Stimulated activated naive CD8-positive, alpha-beta T cell treated with anti-CD3 and anti-CD28 coated beads, Interleukin-15, amount 100 ng/mL, for 72 hours (primary cell): ENCODE measurements around the gene CAMTA1.
A peak's percentile ranks its signal among the peaks of the same experiment; 100 is the strongest.

ENCODE experiments used
- ATAC-seq: fragments of 150-1000 bp; cut with Tn5 transposase; 2 replicates; pipeline ENCODE4 v1.10.0; 2021; ENCODE audit warnings: mild to moderate bottlenecking, moderate library complexity
- DNase-seq, 2 donors: peaks; one replicate each; pipeline ENCODE4 v3.0.0; 2021 to 2022
- H3K27ac Mint-ChIP-seq, 2 donors: one replicate each; pipeline ENCODE4 v1.8.0; 2022; ENCODE audit warnings: mild to moderate bottlenecking in 2 of 2, mixed read lengths in 2 of 2, moderate library complexity in 2 of 2
- H3K27me3 Mint-ChIP-seq: one replicate; pipeline ENCODE4 v1.8.0; 2022; ENCODE audit warnings: mixed read lengths
- H3K4me1 Mint-ChIP-seq: one replicate; pipeline ENCODE4 v1.8.0; 2022; ENCODE audit warnings: mild to moderate bottlenecking, mixed read lengths
- H3K4me3 Mint-ChIP-seq, 2 donors: one replicate each; pipeline ENCODE4 v1.8.0; 2022; ENCODE audit warnings: mild to moderate bottlenecking in 2 of 2, mixed read lengths in 2 of 2, moderate library complexity in 1 of 2
- H3K9me3 Mint-ChIP-seq, 2 donors: one replicate each; pipeline ENCODE4 v1.8.0; 2022; ENCODE audit warnings: mixed read lengths in 2 of 2

Gene CAMTA1

DNA sequence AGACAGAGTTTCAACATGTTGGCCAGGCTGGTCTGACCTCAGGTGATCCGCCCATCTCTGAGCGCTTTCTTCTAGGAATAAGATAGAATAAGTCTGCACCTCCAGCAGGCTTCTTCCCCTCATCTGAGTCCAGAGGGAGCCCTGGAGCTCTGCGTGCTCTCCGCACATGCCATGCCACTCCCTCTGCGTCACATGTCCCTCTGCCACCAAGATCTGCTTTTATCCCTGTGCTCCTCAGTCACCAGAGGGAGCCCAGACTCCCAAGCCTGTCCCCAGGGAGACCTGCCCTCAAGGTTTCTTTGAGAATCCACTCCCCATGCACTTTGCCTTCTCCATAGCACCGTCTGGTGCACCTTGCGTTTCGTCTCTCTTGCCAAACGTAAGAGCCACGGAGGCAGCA, 213.0 kb downstream of the CAMTA1 start:
- Mint-ChIP-seq H3K9me3 (peaks cover 5 to 10% of the 10 kb centered on the region in 2 donors), H3K27me3 (peaks cover 24% of the 10 kb centered on the region), H3K27ac (peak overlapping the region in 1 of 2 donors; percentile 1), H3K4me1 (peaks cover 33% of the 10 kb centered on the region), H3K4me3 (no peak overlapping the region)
- DNase-seq (no peak), ATAC-seq (no peak)

DNA sequence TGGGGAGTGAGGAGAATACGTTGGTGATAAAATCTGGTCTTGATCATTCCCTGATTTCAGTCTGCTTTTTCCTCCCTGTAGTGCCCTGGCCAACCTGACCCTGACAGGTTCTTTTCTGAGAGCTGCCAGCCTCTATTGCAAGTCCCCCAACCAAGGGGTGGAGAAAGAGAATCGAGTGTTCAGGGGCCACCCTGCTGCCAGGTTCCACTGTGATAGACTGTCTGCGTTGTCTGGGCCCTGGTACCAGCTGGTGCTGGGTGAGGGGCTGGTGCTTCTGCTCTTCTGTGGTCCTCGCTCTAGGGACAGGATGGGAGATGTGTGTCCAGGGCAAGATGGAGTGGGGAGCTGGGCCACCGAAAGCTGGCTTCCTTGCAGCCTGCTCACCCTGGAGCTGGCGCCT, 214.6 kb downstream of the CAMTA1 start:
- no peak overlapping the region for H3K4me3 Mint-ChIP-seq
- peaks cover 33% of the 10 kb centered on the region for H3K4me1 Mint-ChIP-seq
- H3K27ac Mint-ChIP-seq, result no peak overlapping the region
- DNase-seq (no peak), ATAC-seq (no peak)
- H3K9me3 Mint-ChIP-seq, result no peaks in the 10 kb centered on the region
- H3K27me3 Mint-ChIP-seq, result peaks cover 24% of the 10 kb centered on the region

DNA sequence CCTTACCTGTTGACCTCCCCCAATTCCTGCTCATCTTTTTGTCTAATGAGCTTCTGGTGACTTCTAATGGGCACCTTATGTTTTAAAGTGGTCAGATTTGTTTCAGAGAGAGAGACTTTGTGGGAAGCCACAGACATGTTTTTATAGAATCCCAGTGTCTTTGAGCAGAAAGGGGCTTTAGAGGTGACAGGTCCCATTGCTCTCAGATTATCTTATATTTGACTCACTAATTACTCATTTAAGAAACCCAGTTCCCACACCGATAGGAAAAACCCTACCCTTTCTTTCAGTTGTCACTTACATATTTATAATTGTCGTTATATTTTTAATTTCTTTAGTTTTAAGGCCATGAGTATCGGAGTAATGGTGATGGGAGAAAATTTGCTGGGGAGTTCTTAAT, 215.5 kb downstream of the CAMTA1 start:
- peaks cover 29% of the 10 kb centered on the region for H3K4me1 Mint-ChIP-seq
- no peaks in the 10 kb centered on the region for H3K9me3 Mint-ChIP-seq
- peak overlapping the region; percentile 42 to 43 for H3K27ac Mint-ChIP-seq
- ATAC-seq (peak; percentile 85), DNase-seq (peak in 1 of 2 donors; percentile 47)
- H3K4me3 Mint-ChIP-seq, result peak overlapping the region in 1 of 2 donors; percentile 39
- H3K27me3 Mint-ChIP-seq, result peaks cover 24% of the 10 kb centered on the region

DNA sequence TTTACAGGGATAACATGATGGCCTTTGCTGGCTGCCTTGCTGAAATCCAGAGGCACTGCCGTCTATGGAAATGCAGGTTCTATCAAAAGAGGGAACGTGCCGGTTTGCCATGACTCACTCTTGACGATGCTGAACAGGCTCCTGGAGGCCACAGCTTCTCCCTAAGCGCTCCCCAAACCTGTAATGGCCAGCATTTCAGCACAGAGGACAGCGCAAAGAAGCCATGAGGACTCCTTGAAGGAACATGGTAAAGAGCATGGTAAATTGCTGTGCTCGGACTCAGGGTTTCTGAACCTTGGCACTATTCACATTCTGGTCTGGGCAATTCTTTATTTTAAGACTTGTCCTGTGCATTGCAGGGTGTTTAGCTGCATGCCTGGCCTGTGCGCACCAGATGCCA, 217.5 kb downstream of the CAMTA1 start:
- Mint-ChIP-seq H3K27me3 (peaks cover 24% of the 10 kb centered on the region), H3K4me3 (no peak overlapping the region), H3K27ac (no peak overlapping the region), H3K9me3 (no peaks in the 10 kb centered on the region), H3K4me1 (peaks cover 15% of the 10 kb centered on the region)
- no peak for DNase-seq
- no peak for ATAC-seq

DNA sequence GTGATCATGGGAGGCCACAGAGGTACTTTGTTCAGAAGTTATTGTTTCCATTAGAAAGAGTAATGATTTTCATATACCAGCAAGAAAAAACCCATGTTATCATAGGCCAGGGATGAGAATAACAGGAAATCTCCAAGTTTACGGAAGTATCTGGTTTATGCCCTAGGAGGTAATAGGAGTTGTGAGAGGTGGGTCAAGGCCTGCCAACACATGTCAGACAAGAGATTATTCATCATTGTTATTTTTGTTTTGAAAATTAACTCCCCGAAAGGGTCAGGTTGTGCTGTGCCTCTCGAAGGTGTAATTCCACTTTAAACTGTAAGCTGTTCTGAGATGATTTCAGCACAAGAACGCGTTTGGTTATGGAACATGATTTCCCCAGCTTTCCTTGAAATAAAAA, 218.4 kb downstream of the CAMTA1 start:
- Mint-ChIP-seq H3K27me3 (peaks cover 15% of the 10 kb centered on the region), H3K4me1 (peaks cover 15% of the 10 kb centered on the region), H3K4me3 (no peak overlapping the region), H3K9me3 (no peaks in the 10 kb centered on the region), H3K27ac (no peak overlapping the region)
- ATAC-seq (no peak), DNase-seq (no peak)

DNA sequence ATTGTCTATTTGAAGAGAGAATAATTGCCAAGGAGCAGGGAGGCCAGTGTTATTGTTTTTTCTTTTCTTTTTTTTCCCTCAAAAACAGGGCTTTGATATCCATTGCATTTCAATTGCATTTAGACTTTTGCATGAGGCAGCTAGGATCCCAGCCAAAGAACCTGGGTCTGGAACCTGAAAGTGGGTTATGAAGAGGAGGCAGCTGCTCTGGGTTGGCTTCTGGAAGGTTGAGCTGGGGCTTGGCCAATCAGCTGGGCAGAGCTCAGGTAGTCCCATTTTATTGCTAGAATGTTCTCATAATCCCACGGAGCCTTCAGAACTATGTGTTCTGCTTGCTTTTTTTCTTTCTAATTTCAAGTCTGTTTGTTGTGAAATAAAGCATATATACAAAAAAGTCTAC, 218.9 kb downstream of the CAMTA1 start:
- ATAC-seq (no peak), DNase-seq (no peak)
- Mint-ChIP-seq H3K9me3 (no peaks in the 10 kb centered on the region), H3K4me1 (peaks cover 15% of the 10 kb centered on the region), H3K4me3 (no peak overlapping the region), H3K27ac (no peak overlapping the region), H3K27me3 (peaks cover 10% of the 10 kb centered on the region)

DNA sequence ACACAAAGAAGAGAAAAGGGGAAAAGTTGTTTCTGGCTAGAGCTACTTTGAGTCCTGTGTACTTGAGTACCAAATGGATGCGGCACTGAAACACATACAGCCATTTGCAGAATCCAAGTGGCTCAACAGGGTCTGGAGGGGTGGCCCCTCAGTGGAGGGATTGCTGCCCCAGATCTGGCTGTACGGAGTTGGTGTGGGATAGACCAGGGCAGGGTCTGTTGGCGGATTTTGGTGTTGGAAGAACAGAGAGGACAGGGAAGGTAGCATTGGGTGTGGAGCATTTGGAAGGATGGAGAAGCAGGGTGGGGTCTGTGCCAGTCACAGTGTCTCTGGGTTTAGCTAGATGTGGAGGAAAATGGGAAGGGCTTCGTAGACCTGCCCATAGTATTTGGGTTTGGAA, 220.5 kb downstream of the CAMTA1 start:
- Mint-ChIP-seq H3K27me3 (no peaks in the 10 kb centered on the region), H3K4me1 (peaks cover 7% of the 10 kb centered on the region)

DNA sequence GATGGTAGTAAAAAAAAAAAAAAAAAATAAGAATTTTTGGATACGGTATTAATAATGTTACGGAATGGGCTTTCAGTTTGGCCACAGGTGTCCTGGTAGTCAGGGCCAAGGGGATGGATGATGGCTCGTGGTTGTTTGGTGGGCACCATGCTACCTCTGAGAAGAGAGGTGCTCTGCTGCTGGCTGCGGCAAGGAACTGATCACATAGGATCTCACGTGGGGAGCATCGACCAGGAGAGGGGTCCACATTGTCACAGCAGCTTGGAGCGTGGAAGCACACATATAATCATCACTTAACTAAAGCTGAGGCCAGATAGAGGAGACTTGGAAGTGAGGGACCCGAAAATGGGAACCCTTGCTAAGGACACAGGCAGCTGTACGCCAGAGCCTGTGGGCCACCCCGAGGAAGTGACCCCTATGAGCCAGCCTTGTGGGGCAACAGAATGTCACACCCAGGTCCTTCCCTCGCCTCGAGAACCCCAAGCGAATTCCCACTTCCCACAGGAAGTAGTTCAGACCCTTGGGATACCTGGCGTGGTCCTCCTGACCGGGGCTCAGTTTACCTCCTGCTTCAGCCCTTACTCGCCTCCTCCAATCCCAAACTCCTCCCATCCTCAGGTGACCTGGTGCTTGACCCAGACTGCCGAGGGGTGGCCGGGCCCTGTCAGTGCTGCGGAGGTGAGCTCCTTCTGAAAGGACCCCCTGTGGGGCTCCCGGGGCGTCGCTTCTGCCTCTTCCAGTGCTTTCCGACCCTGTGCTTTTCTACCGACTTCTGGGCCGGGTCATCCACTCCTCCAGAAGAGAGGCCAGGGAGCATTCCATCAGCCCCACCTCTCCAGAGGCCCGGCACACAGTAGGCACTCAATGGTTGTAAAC, 222.0 kb downstream of the CAMTA1 start:
- peaks cover 6% of the 10 kb centered on the region for H3K27me3 Mint-ChIP-seq
- H3K9me3 Mint-ChIP-seq, result no peaks in the 10 kb centered on the region
- H3K4me1 Mint-ChIP-seq, result no peaks in the 10 kb centered on the region
- DNase-seq (no peak), ATAC-seq (no peak)
- H3K27ac Mint-ChIP-seq, result no peak overlapping the region
- no peak overlapping the region for H3K4me3 Mint-ChIP-seq

More for the DNA sequence above, 220.5 kb downstream of the CAMTA1 start:
- Mint-ChIP-seq H3K27ac (no peak overlapping the region), H3K9me3 (no peaks in the 10 kb centered on the region), H3K4me3 (no peak overlapping the region)
- ATAC-seq (no peak), DNase-seq (no peak)

DNA sequence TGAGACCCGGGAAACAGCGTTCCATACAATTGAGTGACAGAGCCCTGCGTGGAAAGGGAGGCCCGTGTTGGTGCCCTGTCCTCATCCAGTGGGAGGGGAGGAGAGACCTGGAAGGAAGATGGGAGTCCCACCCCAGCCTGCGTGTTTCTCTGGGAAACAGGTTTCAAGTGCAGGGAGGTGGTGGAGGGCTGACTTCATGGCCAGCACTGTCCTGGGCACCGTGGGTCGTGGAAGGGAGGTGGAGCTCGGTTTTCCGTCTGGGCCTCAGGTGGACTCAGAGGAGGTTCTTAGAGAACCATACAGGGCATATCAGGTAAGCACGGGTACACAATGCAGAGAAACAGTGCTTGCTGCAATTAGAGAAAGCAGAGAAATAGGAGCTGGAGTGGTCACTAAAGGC, 222.6 kb downstream of the CAMTA1 start:
- Mint-ChIP-seq H3K4me1 (no peaks in the 10 kb centered on the region), H3K27me3 (peaks cover 6% of the 10 kb centered on the region), H3K27ac (no peak overlapping the region), H3K9me3 (no peaks in the 10 kb centered on the region), H3K4me3 (no peak overlapping the region)
- DNase-seq (no peak), ATAC-seq (no peak)

DNA sequence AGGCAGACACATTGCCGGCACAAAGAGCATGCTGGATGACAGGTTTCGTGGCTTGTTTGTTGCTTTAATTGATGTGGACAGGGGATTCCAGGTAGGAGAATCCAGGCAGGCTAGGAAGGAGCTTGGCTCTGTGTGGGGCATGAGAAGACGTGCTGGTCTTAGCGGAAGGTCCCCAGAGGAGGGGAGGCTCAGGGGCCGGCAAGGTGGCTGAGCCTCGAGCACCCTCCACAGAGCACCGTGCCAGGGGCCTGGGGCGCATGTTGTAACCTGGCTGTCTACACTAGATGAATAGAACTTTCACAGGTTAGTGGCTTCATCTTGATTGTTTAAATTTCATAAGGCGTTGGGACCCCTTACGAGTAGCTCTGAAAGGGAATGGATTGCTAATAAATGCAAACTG, 223.1 kb downstream of the CAMTA1 start:
- no peak overlapping the region for H3K4me3 Mint-ChIP-seq
- no peak for ATAC-seq

DNA sequence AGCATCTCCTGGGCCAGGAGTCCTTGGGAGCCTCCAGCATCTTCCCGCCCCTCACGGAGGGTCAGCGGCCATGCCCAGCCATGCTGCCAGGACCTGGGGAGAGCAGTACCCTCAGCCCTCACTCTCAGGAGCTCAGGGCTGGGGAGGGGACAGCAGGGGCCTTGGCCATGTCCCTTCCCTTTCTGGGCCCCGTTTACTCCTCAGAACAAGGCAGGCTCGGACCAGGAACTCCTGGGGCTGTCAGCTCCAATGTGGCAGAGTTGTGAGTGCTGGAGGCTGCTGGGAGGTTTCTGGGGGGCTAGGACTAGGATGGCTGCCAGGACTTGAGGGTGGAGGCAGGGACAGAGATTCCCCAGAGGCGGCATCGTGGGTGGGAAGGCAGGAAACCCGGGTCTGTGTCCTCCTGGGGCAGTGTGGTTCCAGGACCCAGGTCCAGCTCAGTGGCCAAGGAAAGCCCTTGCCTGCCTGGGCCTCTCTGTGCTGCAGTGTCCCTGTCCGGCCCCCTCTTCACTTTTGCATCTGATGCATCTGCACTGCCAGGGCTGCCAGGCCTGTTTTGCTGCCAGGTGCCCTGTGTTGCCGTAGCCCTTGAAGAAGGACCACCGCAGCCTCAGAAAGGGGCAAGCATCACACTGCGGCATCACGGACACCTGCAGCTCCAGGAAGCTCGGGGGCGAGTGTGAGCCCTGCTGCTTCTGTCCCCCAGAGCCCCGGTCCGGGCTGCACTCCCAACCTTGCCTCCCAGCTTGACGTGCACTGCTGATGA, 223.9 kb downstream of the CAMTA1 start:
- Mint-ChIP-seq H3K27ac (no peak overlapping the region), H3K4me3 (no peak overlapping the region), H3K4me1 (no peaks in the 10 kb centered on the region), H3K9me3 (no peaks in the 10 kb centered on the region), H3K27me3 (peaks cover 6% of the 10 kb centered on the region)
- ATAC-seq (no peak), DNase-seq (no peak)

More for the DNA sequence above, 223.1 kb downstream of the CAMTA1 start:
- Mint-ChIP-seq H3K4me1 (no peaks in the 10 kb centered on the region), H3K27ac (no peak overlapping the region), H3K9me3 (no peaks in the 10 kb centered on the region), H3K27me3 (peaks cover 6% of the 10 kb centered on the region)
- no peak for DNase-seq

DNA sequence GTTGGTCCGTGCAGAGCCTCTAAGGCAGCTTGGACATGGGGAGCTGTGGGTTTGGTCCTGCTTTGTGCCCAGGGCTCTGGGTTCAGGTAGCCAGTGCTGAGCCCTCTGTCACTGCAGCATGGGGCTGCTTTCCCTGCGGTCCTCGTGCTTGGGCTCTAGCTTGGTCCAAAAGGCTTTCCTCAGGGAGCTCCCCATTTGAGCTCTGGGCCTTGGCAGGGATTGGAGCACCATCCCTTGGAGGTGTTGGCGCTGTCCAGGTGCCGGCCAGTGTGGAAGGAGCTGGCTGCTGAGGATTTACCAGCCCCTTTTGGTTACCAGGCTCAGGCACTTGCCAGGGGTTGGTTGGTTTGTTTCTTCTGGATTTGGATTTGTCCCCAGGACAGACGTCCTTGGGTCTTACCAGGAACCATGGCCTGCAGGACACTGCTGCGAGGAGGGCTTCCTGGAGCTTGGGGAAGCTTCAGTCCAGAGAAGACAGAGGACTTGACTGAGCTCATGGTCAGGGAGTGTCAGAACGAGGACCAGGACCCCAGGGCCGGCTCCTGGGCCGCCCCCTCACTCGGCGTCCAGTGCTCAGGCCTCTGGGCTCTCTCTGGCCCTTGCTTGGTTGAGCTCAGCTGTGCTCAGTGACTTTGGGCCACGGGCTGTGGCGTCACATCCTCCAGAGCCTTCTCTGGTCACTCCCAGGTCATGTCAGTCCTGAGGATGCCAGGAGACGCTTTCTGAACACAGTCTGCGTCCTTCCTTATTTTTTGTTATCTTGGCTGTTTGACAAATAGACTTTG, 224.7 kb downstream of the CAMTA1 start:
- Mint-ChIP-seq H3K27me3 (peaks cover 6% of the 10 kb centered on the region), H3K27ac (no peak overlapping the region), H3K4me3 (no peak overlapping the region), H3K4me1 (no peaks in the 10 kb centered on the region), H3K9me3 (no peaks in the 10 kb centered on the region)
- DNase-seq (no peak), ATAC-seq (no peak)

DNA sequence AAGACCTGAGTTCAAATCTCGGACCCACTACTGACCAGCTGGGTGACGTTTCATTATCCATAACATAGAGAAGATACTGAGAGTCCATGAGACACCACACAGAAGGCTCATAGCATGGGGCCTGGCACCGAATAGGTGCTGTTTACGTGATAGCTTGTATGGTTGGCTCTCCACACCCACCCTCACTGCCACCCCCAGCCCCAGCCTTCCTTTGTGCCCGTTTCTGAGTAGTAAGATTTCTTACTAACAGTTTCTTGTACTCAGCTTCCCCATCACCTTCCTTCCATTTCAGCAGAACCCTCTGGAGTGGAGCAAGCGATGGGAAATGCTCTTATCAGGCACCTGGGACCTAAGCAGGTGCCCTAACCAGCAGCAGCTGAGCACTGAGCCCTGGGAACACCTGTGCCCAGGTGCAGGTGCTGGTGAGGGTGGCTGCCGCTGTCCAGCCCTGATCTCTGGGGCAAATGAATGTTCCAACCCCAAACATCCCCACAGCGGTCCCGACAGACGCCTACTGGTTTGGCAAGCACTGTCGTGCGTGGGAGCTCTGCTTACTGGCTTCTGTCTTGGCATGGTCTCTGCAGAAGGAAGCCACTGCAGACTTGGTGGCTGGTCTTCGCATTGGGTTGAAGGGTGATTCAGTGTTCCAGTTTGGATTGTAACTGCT, 225.4 kb downstream of the CAMTA1 start:
- no peaks in the 10 kb centered on the region for H3K9me3 Mint-ChIP-seq
- no peak overlapping the region for H3K4me3 Mint-ChIP-seq
- no peak for DNase-seq
- H3K4me1 Mint-ChIP-seq, result no peaks in the 10 kb centered on the region
- ATAC-seq, result no peak
- H3K27me3 Mint-ChIP-seq, result peaks cover 6% of the 10 kb centered on the region
- H3K27ac Mint-ChIP-seq, result no peak overlapping the region

DNA sequence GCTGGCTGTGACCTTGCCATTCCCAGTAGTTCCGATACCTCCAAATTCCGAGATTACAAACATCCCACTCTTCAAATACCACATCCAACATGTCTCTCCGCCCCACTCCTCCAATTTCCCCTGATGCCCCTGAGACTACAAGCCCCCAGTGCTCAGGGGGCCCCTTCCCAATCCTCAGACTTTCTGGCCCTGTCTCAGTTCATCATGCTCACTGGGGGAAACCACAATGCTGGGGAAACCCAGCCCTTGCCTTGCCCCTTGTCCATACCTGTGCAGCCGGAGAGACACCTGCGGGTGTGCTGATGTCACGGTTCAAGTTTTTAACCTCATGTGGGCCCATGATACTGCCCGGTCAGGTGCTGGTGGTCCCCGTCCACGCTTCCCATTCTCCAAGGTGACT, 226.6 kb downstream of the CAMTA1 start:
- no peak overlapping the region for H3K4me3 Mint-ChIP-seq
- no peak overlapping the region for H3K27ac Mint-ChIP-seq

DNA sequence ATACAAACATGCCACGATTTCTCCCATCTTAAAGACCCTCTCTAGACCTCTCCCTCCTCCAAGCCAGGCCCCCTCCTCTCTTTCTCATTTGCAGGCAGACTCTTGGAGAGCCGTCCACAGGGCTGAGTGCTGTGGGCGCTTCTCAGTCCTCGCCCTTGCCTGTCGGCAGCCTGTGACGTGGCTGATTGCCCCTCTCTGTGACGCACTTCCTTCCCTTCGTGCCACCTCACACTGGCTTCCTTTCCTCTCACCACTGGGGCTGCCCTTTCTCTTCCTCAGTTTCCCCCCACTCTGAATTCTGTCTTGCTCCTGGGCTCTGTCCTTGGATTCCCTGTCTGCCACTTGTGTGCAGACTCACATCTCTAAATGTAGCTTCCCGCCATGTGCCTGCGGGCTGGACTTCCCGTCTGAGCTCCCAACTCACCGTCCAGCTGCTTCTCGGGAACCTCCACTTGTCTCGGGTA, 227.2 kb downstream of the CAMTA1 start:
- Mint-ChIP-seq H3K9me3 (no peaks in the 10 kb centered on the region), H3K27ac (peak overlapping the region; percentile 1 to 4), H3K4me3 (no peak overlapping the region), H3K4me1 (no peaks in the 10 kb centered on the region), H3K27me3 (peaks cover 6% of the 10 kb centered on the region)
- DNase-seq, result no peak
- no peak for ATAC-seq

More for the DNA sequence above, 226.6 kb downstream of the CAMTA1 start:
- ATAC-seq (no peak), DNase-seq (no peak)
- Mint-ChIP-seq H3K27me3 (peaks cover 6% of the 10 kb centered on the region), H3K4me1 (no peaks in the 10 kb centered on the region), H3K9me3 (no peaks in the 10 kb centered on the region)
